Measurements from ENCODE around the gene ACTL6B. TPM values are rescaled to one million over a fixed set of nuclear protein-coding genes. Genes with fewer than 3 reads are reported as not detected.
A peak's percentile ranks its signal among the peaks of the same experiment; 100 is the strongest.
"Not testable (repeated sequence)": the region's sequence is repeated elsewhere in the genome, so short reads cannot be mapped to it uniquely, and the experiment has no call there.

ACTL6B gene
- total RNA-seq, 8 experiments from 2014 or later = 29.4 to 51.9 (median 38.1) TPM; not detected in 3

DNA sequence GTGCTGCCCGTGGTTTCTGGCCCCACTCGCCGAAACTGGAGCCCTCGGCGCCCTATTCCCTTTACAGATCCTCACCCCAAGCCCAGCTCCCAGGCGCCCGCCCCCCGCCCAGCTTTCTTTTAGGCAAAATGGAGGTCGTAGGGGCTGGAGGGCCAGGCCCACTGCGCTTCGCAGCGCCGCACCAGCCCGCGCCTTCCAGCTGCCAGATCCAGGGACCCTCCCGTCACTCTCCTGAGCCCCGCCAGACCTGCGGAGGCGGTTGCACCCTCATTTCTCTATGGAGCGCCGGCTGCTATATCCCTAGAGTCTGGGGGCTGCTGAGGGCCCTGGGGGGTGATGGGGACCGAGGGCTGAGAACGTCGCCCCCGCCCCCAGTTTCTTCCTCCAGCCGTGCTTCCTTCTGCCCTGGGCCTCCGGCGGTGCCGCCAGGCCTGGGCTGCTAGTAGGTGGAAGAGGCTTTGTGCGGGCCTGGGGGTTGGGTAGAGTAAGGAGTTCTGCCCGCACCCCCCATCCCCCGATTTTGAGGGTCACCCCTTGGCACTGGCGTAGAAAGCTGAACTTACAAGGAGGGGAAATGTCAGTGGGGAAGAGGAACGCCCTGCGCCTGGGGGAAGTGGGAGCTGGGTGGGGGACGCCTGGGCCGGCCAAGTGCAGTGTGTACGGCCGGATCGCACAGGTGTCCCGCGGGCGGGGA lies 18.3 kb upstream of the ACTL6B start:
- peak overlapping the region; percentile 97 to 99 for H3K27ac ChIP-seq
- H3K4me3 ChIP-seq = peak overlapping the region; percentile 42 to 82 (median 67)
- ATAC-seq (replicated peaks in 6 of 8) = peak in 3 of 8 experiments; percentile 2 to 15 (median 4)
- 0 to 20% (median 1%) methylated on average over 1 to 11 of the region's 43 CpGs; no CpG with 5 or more reads in 6 of the 10 experiments for WGBS, 10 experiments
- peaks cover 0 to 3% of the 10 kb centered on the region in 2 donors for H3K4me1 ChIP-seq (replicated peaks in 1 of 2)
- in situ Hi-C loops (cut with MboI; ENCODE audit: low pct_unique_long_range_greater_than_20kb in 2 of 9, low sequenced_read_pairs in 9 of 9, unreplicated experiment in 9 of 9) = no loop called here

DNA sequence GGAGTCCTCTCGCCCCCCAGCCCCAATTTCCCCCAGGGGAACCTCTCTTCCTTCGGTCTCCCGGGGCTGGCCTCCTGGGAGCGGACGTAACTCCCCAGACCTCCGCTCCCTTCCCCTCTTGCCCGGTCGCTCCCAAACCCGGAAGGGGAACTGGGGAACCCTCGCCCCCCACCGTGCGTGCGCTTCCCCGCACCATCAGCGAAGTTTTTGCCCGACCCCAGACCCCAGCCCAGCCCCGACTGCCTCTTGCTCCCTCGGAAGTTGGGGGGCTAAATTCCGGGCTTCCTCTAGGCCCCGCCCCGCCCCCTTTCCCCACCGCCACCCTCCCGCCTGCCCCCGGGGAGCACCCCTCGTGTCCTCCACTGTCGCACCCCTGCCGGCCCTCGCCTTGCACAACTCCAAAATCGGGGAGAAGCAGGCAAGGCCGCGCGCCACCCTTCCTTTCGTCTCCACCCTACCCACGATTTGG lies 17.7 kb upstream of the ACTL6B start:
- Histone ChIP-seq H3K4me3 (peak overlapping the region; percentile 42 to 82 (median 67)), H3K27ac (peak overlapping the region; percentile 97 to 99), H3K4me1 (replicated peaks in 1 of 2) (peaks cover 0 to 3% of the 10 kb centered on the region in 2 donors)
- ATAC-seq (replicated peaks in 6 of 8) = peak in 1 of 8 experiments; percentile 0
- in situ Hi-C loops (cut with MboI; ENCODE audit: low pct_unique_long_range_greater_than_20kb in 2 of 9, low sequenced_read_pairs in 9 of 9, unreplicated experiment in 9 of 9) = no loop called here
- WGBS, 10 experiments = no CpG with 5 or more reads among the region's 34 CpGs

DNA sequence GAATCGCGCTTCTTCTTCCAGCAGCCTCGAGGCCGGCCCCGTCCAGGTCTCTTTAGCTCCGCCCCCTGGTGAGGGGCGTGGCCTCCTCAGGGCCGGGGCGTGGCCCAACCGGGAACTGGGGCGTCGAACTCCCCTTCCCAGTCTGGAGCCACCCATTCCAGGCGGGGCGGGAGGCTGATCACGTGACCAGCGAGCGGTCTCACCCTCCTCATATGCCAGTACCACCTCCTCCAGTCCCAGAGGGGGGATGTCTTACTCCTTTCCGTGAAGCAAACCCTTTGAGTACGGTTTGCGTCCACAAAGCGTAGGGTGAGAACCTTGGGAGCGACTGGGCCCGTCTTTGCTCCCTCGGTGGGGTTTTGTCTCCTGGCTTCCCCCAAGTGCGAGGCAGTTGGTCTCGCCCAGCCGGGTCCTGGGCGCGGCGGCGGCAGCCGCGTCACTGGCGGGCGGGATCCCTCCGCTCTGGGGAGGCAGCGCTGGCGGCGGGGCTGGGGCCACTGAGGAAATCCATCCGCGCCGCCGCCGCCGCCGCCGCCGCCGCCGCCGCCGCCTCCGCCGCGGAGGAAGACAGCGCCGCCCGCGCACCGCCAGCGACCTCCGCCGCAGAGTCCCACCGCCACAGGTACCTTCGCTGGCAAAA lies 17.2 kb upstream of the ACTL6B start, which contains the start of gene GNB2:
Gene GNB2, plus strand, starts transcription at position 439 of the 640 bp plus-strand sequence. CDS start 2,526 bp downstream, outside the sequence.
- in situ Hi-C loops (cut with MboI; ENCODE audit: low pct_unique_long_range_greater_than_20kb in 2 of 9, low sequenced_read_pairs in 9 of 9, unreplicated experiment in 9 of 9) = no loop called here
- H3K27ac ChIP-seq = peak within 1 kb of the TSS; percentile 97 to 99
- WGBS, 10 experiments = 0 to 3% (median 0%) methylated on average over 3 to 13 of the region's 65 CpGs; no CpG with 5 or more reads in 5 of the 10 experiments
- peak within 1 kb of the TSS; percentile 42 to 82 (median 67) for H3K4me3 ChIP-seq
- peaks cover 0 to 3% of the 10 kb centered on the region in 2 donors for H3K4me1 ChIP-seq (replicated peaks in 1 of 2)
- ATAC-seq (replicated peaks in 6 of 8) = peak; percentile 62 to 79 (median 69)

DNA sequence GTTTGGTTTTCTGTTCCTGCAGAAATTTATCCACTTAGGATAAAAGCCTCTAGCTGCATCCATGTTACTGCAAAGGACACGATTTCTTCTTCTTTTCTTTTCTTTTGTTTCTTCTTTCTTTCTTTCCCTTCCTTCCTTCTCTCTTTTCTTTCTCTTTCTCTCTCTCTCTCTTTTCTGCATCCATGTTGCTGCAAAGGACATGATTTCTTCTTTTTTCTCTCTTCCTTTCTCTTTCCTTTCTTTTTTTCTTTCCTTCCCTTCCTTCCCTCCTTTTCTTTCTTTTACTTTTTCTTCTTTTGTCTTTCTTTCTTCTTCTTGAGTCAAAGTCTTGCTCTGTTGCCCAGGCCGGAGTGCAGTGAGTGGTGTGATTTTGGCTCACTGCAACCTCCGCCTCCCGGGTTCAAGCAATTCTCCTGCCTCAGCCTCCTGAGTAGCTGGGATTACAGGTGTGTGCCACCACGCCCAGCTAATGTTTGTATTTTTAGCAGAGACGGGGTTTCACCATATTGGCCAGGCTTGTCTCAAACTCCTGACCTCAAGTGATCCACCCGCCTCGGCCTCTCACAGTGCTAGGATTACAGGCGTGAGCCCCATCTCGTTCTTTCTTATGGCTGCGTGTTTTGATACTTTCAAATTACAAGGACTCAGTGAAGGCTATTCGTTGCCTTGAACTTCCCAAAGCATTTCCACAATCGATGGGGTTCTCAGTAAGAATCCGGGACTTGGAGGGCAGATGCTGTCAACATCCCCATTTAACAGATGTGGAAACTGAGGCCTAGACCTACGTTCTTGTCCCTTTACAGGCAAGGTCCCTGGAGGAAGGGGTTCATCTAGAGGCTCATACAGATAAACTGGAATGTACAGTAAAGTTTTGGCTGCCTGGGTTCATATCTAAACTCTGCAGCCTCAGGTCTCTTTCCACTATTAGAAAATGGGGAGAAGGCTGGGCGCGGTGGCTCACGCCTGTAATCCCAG lies 15.4 kb upstream of the ACTL6B start:
- WGBS, 10 experiments = 67 to 94% (median 86%) methylated on average over 2 to 13 of the region's 18 CpGs
- H3K4me1 ChIP-seq (replicated peaks in 1 of 2) = peaks cover 0 to 3% of the 10 kb centered on the region in 2 donors
- no peak overlapping the region for H3K4me3 ChIP-seq
- in situ Hi-C loops (cut with MboI; ENCODE audit: low pct_unique_long_range_greater_than_20kb in 2 of 9, low sequenced_read_pairs in 9 of 9, unreplicated experiment in 9 of 9) = no loop called here
- ATAC-seq (replicated peaks in 6 of 8) = no peak
- H3K27ac ChIP-seq = no peak overlapping the region

DNA sequence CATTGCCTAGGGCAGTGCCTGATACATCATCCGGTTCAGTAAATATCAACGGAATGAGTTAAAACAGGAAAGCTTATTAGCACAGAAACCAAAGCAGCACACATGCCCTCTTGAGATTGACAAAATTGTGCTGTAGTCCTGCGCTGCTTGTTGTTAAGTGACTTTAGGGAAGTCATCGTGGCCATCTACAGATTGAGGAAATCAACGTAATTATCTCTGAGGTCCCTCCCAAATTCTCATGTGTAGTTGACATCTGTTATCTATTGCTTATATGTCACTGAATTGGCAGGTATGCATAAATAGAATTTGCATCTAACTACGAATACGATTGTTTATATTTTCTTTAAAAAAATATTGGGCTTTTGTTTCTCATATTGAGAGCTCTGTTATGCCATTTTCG lies 13.8 kb upstream of the ACTL6B start:
- in situ Hi-C loops (cut with MboI; ENCODE audit: low pct_unique_long_range_greater_than_20kb in 2 of 9, low sequenced_read_pairs in 9 of 9, unreplicated experiment in 9 of 9) = no loop called here
- Histone ChIP-seq H3K4me1 (replicated peaks in 1 of 2) (no peaks in the 10 kb centered on the region), H3K27ac (no peak overlapping the region), H3K4me3 (no peak overlapping the region)
- no peak for ATAC-seq (replicated peaks in 6 of 8)
- WGBS, 10 experiments = 12 to 83% (median 67%) methylated on average over 3 to 8 of the region's 8 CpGs

DNA sequence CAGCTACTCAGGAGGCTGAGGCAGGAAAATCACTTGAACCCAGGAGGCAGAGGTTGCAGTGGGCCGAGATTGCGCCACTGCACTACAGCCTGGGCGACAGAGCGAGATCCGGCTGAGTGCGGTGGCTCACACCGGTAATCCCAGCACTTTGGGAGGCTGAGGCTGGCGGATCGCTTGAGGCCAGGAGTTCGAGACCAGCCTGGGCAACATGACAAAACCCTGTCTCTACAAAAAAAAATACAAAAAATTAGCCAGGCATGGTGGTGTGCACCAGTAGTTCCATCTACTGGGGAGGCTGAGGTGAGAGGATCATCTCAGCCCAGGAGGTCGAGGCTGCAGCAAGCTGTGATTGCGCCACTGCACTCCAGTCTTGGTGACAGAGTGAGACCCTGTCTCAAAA lies 12.9 kb upstream of the ACTL6B start:
- in situ Hi-C loops (cut with MboI; ENCODE audit: low pct_unique_long_range_greater_than_20kb in 2 of 9, low sequenced_read_pairs in 9 of 9, unreplicated experiment in 9 of 9); H3K27ac ChIP-seq: not testable (repeated sequence)
- WGBS, 10 experiments = 70 to 100% (median 88%) methylated on average over 2 to 10 of the region's 12 CpGs; no CpG with 5 or more reads in 3 of the 10 experiments

DNA sequence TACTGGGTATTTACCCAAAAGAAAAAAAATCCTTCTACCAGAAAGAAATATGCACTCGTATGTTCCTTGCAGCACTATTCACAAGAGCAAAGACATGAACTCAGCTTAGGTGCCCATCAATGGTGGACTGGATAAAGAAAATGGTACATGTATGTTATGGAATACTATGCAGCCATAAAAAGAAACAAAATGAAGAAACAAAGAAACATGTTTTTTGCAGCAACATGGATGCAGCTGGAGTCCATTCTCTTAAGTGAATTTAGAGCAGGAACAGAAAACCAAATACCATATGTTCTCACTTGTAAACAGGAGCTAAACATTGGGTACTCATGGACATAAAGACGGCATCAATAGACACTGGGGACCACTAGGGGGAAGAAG lies 11.8 kb upstream of the ACTL6B start:
- H3K4me1 ChIP-seq (replicated peaks in 1 of 2) = no peaks in the 10 kb centered on the region
- ATAC-seq (replicated peaks in 6 of 8) = no peak
- H3K27ac ChIP-seq = no peak overlapping the region
- no peak overlapping the region for H3K4me3 ChIP-seq
- in situ Hi-C loops (cut with MboI; ENCODE audit: low pct_unique_long_range_greater_than_20kb in 2 of 9, low sequenced_read_pairs in 9 of 9, unreplicated experiment in 9 of 9) = no loop called here
- WGBS, 10 experiments = 43 to 100% (median 64%) methylated on average over 1 to 2 of the region's 2 CpGs

More for the DNA sequence above, 12.9 kb upstream of the ACTL6B start:
- H3K4me1 ChIP-seq (replicated peaks in 1 of 2); ATAC-seq (replicated peaks in 6 of 8); H3K4me3 ChIP-seq: not testable (repeated sequence)

DNA sequence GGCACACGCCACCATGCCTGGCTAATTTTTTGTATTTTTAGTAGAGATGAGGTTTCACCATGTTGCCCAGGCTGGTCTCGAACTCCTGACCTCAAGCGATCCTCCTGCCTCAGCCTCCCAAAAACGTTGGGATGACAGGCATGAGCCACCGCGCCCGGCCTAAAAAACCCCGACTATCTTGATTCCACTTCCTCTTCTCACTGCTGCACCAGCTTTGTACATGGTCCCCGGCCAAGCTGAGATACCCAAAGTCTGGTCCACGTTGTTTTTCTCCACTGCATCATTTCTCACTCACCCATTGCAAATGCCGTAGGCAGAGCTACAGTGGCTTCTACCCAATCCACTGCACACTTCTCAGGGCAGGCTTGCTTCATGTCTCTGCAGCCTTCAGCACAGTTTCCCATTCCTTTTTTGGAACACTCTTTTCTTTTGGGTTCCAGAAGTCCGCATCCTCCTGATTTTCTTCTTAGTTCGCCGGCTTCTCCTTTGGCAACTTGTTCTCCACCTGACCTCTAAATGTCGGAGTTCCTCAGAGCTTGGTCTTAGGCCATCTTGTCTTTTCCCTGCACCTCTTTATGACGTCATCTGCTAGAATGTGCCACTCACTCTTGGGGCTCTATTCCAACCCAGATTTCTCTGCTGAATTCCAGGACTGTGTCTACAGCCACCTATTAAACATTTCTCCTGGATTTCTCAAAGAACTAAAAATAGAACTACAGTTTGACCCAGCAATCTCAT lies 11.3 kb upstream of the ACTL6B start:
- WGBS, 10 experiments = 34 to 93% (median 81%) methylated on average over 2 to 13 of the region's 16 CpGs
- H3K27ac ChIP-seq = no peak overlapping the region
- in situ Hi-C loops (cut with MboI; ENCODE audit: low pct_unique_long_range_greater_than_20kb in 2 of 9, low sequenced_read_pairs in 9 of 9, unreplicated experiment in 9 of 9) = no loop called here
- H3K4me3 ChIP-seq = no peak overlapping the region
- no peaks in the 10 kb centered on the region for H3K4me1 ChIP-seq (replicated peaks in 1 of 2)
- no peak for ATAC-seq (replicated peaks in 6 of 8)

DNA sequence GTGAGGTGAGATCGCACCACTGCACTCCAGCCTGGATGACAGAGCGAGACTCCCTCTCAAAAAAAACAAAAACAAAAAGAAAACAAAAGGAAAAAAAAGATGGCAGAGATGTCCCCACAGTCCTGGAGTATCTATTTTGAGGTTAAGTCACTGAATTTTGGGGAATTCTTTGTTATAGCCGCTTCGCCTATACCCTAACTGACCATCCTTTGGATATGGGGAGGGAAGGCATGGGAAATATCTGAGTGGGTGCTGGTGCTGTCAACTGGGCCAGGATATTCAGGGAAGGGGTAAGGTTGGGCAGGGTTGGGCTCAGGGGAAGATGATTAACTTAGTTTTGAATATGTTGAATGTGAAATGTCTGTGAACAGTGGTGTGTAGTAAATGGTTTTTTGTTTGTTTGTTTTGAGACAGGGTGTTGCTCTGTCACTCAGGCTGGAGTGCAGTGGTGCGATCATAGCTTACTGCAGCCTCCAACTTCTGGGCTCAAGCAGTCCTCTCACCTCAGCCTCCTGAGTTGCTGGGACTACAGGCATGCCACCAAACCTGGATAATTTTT lies 9.0 kb upstream of the ACTL6B start:
- in situ Hi-C loops (cut with MboI; ENCODE audit: low pct_unique_long_range_greater_than_20kb in 2 of 9, low sequenced_read_pairs in 9 of 9, unreplicated experiment in 9 of 9) = no loop called here
- H3K27ac ChIP-seq = no peak overlapping the region
- 30 to 100% (median 89%) methylated on average over 1 to 5 of the region's 5 CpGs; no CpG with 5 or more reads in 2 of the 10 experiments for WGBS, 10 experiments
- peak in 2 of 8 experiments; percentile 78 for ATAC-seq (replicated peaks in 6 of 8)
- no peaks in the 10 kb centered on the region for H3K4me1 ChIP-seq (replicated peaks in 1 of 2)
- no peak overlapping the region for H3K4me3 ChIP-seq

DNA sequence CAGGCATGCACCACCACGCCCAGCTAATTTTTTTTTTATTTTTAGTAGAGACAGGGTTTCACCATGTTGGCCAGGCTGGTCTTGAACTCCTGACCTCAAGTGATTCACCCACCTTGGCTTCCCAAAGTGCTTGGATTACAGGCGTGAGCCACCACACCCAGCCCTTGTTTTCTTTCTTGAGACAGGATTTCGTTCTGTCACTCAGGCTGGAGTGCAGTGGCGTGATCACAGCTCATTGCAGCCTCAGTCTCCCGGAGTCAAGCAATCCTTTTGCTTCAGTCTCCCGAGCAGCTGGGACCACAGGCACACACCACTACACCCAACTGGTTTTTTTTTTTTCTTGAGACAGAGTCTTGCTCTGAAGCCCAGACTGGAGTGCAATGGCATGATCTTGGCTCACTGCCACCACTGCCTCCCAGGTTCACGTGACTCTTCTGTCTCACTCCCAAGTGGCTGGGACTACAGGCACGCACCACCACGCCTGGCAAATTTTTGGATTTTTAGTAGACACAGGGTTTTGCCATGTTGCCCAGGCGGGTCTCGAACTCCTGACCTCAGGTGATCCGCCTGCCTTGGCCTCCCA lies 6.0 kb upstream of the ACTL6B start:
- H3K27ac ChIP-seq; H3K4me1 ChIP-seq (replicated peaks in 1 of 2); in situ Hi-C loops (cut with MboI; ENCODE audit: low pct_unique_long_range_greater_than_20kb in 2 of 9, low sequenced_read_pairs in 9 of 9, unreplicated experiment in 9 of 9); H3K4me3 ChIP-seq; ATAC-seq (replicated peaks in 6 of 8): not testable (repeated sequence)
- 5 to 78% (median 65%) methylated on average over 2 to 10 of the region's 12 CpGs; no CpG with 5 or more reads in 2 of the 10 experiments for WGBS, 10 experiments

DNA sequence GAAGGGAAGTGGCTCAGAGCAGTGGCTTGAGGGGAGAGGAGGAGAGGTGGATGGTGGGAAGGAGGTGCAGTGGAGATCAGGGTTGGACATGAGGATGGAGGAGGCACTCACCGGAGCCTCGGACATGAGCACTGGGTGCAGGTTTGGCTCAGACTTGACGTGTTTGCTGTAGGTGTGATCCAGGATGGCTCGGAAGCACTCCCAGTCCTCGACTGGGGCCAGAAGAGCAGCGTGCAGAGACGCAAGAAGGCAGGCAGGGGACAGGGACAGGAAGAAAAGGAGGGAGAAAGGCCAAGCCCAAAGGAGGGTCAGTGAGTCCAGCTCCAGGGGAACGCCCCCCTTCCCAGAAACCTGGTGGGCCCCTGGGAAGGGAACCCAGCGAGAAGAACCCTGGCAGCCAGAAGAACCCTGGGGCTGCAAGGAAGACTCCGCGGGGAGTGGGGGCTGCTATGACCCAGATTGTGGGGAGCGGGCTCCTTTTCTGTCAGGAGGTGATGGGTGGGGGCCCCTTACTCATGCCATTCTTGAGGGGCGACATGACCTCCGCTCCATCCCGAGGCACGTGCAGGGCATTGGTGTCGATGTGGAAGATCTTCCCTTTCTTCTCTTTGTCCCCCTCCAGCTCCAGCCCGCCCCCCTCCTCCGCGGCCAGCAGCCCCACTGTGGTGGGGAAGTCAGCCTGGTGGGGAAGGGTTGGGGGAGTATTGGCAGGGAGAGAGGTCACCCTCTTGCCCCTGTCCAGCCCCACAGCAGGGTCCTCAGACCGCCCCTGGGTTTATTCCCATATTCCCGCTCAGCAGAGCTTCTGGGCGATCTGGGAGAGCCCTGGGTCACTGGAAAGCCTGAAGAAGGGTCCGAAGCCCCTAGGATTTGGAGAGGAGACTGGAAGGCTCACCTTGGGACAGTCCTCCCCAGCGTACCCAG lies 1.1 kb downstream of the ACTL6B start:
- peaks cover 3 to 7% of the 10 kb centered on the region in 2 donors for H3K4me1 ChIP-seq (replicated peaks in 1 of 2)
- 11 to 100% (median 42%) methylated on average over 1 to 7 of the region's 25 CpGs; no CpG with 5 or more reads in 2 of the 10 experiments for WGBS, 10 experiments
- H3K27ac ChIP-seq = no peak overlapping the region
- no peak for ATAC-seq (replicated peaks in 6 of 8)
- H3K4me3 ChIP-seq = peak overlapping the region; percentile 42 to 87 (median 64)
- in situ Hi-C loops (cut with MboI; ENCODE audit: low pct_unique_long_range_greater_than_20kb in 2 of 9, low sequenced_read_pairs in 9 of 9, unreplicated experiment in 9 of 9) = no loop called here

All from motor neuron (in vitro differentiated cells).